ENCODE results near the gene RFLNA.

The RFLNA gene

DNA sequence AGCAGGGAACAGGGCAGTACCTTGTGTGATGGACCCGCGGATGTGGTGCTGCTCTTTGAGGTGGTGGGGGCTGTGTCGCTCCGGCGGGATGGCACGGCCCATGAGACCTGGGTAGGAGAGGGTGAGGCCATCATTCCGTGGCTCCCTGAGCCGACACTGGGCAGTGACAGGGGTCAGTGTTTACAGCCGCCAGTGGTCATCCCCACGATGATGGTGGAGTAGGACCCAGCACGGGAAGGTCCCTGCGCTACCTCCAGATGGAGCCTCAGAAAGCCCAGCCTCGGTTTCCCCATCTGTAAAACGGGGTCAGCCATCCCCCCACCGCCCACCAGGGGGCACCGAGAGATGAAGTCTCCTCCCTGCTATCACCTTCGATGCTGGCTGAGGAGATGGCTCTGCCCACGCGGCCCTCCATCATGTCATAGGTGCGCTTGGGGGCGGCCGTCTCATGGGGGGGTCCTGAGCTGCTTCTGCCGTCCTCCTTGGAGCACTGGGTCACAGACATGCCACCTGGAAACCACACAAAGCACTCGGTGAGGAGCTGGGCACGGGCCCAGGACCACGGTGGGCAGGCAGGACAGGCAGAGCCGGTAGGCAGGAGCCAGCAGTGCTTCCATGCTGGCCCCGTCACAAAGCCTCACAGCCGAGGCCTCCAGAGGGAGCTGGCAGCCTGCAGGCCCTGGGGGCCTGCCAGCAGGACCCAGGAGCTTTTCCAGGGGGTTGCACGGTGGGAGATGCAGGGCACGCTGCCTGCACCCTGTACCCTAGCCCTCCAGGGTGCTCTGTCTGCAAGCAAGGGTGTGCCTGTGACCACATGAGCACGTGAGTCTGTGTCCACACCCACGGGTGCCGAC, 53.1 kb downstream of the RFLNA start:
- Histone ChIP-seq H3K27ac (no peak overlapping the region), H3K4me3 (no peak overlapping the region)

DNA sequence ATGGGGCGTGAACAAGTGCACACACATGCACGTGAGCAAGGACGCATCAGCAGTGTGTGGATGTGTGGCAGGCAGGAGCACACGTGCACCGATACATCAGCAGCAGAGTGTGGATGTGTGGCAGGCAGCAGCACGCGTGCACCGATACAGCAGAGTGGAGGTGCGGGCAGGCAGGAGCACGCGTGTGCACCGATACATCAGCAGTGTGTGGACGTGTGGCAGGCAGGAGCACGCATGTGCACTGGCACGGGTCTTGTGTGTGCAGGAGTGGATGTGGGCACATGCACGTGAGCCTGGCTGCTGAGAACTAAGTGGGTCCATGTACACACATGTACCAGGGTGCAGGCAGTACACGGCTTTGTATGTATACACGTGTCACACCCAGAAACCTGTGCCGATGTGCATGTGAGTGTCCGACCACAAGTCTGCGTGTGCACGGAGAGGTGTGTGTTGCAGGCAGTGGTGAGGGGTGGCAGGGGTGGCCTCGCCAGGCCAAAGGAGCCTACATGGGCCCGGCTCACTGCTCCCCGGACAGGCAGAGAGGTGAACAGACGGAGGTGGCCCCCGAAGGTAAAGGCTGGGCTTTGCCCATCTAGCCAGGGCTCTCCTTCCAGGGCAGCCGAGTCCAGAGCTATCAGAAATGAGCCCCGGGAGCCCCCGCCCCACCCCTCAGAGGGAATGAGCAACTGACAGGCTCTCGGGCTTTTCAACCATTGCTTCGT, 53.9 kb downstream of the RFLNA start:
- no peak overlapping the region for H3K4me3 ChIP-seq
- no peak overlapping the region for H3K27ac ChIP-seq

DNA sequence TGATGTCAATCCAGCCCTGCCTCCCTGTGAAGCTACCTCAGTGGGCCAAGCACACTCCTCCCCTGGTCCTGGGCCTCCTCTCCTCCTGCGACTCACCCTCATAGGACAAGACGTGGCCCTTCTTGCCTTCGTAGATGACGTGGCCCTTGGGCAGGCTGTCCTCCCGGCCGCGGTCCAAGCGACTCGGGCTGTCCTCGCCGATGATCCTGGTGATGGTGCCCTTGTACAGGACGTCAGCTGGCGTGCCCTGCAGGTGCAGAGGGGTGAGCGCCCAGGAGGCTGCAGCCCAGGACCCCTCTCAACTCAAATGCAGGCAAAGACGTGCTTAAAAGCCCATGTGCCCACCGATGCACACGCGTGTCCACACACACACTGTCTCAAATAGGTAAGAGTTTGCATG, 55.6 kb downstream of the RFLNA start:
- H3K27ac ChIP-seq = no peak overlapping the region
- no peak overlapping the region for H3K4me3 ChIP-seq

DNA sequence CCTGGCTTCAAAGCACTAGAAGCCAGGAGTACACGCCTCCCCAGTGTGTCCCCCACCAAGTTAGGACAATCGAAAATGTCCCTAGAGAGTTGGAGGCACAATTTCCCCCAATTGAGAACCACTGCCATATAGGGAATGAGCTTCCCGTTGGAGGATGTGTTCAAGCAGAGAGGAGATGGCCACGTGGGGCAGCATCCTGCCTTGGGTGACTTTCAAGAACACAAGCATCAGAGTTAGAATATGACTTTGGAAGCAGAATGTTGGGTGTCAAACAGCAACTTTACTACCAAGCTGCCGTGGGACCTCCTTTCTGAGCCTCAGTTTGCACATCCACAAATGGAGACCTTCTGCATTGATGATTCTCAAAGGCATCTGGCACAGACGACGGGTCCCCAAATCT, 56.5 kb downstream of the RFLNA start:
- no peak overlapping the region for H3K4me3 ChIP-seq
- no peak overlapping the region for H3K27ac ChIP-seq

DNA sequence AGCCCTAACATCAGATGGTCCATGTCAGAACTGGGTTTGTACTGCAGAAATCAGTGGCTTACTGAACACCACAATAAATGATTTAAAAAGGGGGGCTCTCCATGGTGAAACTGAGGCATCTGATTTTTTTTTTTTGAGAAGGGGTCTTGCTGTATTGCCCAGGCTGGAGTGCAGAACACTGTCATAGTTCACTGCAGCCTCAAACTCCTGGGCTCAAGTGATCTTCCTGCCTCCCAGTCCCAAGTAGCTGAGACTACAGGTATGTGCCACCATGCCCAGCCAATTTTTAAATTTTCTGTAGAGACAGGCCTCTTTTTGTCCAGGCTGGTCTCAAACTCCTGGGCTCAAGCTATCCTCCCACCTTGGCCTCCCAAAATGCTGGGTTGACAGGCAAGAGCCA, 57.4 kb downstream of the RFLNA start:
- Histone ChIP-seq H3K4me3 (no peak overlapping the region), H3K27ac (no peak overlapping the region)

DNA sequence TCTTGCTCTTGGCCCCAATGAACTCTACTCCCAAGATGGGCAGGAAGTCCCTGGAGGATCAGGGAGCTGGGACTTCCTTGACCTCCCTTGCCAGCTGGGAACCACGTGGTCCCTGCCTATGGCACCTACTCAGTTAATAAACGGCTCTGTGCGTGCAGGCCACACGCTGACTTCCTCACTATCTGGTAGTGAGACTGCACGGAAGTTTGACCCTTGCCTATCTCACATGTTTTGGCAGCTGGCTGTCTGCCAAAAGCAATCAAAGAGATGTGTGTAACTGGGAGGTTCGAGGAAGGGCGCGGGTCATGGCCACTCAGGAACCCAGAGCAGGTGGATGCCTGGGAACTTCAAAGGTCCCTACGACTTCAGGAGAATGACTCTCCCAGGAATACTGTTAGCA, 57.9 kb downstream of the RFLNA start:
- H3K27ac ChIP-seq = peak overlapping the region in 2 of 21 experiments; percentile 3 to 47
- no peak overlapping the region for H3K4me3 ChIP-seq

DNA sequence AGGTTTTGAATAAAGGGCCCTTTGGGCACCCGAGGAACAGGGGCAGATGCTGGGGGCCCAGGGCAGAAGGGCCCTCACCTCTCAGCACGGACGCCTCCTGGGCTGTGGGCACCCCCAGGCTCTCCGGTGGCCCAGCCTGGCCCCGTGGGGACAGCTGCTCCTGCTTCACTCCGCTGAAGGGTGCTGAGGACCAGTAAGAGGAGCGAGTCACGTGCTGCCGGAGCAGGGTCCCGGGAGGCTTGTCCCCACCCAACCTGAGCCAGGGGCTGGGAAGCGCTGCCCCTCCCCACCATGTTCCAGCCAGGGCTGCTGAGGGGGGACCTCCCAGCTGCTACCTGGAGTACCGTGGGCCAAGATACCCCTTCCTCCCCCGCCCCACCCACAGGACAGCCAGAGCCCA, 59.5 kb downstream of the RFLNA start:
- Histone ChIP-seq H3K4me3 (no peak overlapping the region), H3K27ac (peak overlapping the region in 2 of 21 experiments; percentile 8 to 26)

DNA sequence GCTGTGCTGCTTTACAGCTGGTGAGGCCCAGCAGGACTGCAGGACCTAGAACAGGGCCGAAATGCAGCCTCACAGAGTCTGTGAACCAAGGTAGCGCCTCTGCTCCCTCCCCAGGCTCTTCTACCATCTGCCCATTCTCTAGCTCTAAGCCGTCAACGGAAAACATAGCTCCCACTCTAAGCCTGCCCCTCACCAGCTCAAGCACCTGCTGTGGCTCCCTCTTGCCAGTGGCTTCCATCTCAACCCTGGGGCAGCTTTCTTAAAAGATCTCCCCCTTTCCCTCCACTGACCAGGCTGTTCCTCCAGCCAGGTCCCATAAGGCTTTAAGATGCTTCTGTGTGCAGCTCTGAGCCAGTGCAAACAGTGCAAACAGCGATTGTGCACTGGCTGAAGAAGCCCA, 61.3 kb downstream of the RFLNA start:
- Histone ChIP-seq H3K4me3 (no peak overlapping the region), H3K27ac (peak overlapping the region in 1 of 21 experiments; percentile 28)

DNA sequence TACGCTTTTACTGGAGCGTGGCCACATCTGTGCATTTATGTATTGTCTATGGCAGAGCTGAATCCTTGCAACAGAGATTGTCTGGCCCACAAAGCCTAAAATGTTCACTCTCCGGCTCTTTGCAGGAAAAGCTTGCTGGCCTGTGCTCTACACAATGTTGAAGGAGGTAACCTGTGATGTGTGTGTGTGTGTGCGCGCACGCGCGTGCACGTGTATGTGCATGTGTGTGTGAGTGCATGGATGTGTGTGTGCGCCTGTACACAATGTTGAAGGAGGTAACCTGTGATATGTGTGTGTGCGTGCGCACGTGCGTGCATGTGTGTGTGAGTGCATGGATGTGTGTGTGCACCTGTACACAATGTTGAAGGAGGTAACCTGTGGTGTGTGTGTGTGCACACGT, 62.7 kb downstream of the RFLNA start:
- Histone ChIP-seq H3K4me3 (no peak overlapping the region), H3K27ac (no peak overlapping the region)

DNA sequence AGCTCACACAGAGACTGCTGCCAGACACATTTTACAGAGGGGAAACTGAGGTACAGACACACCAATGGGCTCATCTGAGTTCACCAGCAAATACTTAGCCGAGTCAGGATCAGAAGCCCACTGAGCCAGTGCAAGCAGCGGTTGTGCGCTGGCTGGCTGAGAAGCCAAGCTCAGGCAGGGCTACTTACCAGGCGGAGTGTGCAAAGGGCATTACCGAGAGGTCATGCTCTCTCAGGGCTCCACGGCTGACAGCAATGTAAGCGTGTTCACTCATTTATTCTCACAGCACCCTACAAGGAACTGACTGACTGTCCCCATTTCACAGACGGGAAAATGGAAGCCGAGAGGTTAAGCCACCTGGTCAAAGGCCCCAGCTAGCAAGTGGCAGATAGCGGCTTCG, 63.7 kb downstream of the RFLNA start:
- Histone ChIP-seq H3K27ac (no peak overlapping the region), H3K4me3 (no peak overlapping the region)

DNA sequence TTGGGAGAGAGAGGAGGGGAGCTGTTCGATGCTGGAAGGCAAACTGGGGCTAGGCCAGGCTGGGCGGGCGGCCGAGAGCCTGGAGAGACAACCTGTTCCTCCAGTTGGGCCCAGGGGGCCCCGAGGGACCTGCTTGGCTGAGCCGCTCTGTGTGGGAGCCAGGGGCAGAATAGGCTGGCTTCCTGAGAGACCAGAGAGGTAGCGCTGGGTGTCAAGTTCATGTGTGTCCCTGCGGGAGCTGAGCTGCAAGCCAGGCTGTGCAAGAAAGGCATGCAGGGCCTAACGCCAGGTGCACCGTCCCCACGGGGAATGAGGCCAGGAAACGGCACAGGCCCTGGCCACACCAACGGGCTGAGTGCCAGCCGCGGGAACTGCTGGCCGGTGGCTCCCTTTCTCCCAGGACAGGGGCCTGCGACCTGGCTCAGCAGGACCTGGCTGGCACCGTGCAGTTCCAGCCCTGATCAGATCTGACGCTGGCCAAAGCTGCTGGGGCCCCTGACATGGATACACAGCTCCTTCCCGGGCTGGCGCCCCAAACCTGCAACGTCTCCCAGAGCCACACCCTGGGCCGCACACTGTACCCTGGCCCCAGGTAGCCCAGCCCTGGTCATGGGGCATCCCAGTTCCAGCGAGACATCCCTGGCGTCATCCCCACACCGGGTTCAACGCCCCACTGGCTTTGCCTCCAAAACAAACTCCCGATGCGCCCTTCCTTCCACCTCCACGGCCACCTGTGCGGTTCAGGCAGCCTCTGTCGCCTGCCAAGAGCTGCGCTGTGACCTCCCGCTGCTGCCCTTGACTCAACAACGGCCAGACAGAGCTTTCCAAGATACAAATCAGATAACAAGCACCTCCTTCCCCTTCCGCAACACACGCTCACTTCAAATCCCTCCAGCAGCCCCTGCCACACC, 65.0 kb downstream of the RFLNA start:
- Histone ChIP-seq H3K27ac (peak overlapping the region in 5 of 21 experiments; percentile 1 to 61 (median 30)), H3K4me3 (no peak overlapping the region)

DNA sequence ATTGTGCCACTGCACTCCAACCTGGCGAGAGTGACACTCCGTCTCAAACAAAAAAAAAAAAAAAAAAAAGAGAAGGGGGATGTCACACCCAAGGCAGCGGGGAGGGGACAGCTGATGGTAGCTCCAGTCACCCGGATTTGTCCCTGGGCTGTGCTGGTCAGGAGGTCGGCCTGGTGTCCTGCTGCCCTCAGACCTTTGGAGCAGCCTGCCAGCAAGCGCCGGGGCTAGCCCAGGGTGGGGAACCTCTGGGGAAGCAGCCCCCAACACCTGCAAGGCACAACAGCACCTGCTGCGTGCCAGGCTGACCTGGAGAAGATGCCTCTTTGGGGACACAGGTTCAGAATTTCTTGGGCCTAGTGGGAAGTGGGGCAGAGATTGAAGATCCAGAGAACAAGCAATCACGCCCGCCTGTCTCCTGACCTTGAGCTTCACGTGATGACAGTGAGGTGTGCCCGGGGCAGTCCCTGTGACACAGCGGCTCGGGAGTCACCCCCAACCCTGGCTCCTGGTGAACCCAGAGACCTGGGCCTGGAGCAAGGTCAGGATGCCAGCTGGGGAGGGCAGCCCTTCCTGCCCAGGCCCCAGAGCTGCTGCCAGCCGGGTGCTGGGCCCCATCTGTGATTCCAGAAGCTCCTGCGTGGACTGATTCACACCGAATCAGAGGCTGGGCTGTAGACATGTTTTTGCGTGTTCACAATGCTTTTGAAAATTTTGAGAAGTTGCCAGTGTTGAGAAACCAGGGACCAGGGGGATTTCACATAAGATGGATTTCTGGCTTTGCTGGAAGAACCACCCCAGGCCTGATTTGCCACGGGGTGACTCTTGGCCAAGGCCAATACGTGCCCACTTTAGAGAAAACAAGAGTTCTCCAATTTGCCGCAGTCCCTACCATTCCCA, 66.4 kb downstream of the RFLNA start:
- H3K4me3 ChIP-seq = no peak overlapping the region
- H3K27ac ChIP-seq = peak overlapping the region in 6 of 21 experiments; percentile 6 to 45 (median 20)

DNA sequence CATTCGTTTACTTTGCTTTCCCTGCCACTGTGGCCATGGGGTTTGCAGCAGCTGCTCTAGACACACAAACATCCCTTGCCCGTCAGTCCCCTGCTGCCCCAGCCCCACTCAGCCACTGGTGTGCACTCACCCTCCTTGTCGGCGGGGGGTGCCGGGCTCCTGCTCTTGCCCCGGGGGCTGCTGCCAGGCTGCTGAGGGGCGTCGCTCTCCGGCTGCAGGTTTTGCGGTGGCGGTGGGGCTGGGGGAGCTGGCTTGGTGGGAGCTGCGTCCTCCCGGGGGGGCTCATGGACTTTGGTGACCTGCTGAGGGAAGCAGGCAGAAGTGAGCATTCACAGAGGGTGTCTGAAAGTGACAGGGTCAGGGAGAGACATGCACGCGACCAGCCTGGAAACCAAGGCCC, 67.1 kb downstream of the RFLNA start:
- Histone ChIP-seq H3K4me3 (no peak overlapping the region), H3K27ac (peak overlapping the region in 1 of 21 experiments; percentile 45)

DNA sequence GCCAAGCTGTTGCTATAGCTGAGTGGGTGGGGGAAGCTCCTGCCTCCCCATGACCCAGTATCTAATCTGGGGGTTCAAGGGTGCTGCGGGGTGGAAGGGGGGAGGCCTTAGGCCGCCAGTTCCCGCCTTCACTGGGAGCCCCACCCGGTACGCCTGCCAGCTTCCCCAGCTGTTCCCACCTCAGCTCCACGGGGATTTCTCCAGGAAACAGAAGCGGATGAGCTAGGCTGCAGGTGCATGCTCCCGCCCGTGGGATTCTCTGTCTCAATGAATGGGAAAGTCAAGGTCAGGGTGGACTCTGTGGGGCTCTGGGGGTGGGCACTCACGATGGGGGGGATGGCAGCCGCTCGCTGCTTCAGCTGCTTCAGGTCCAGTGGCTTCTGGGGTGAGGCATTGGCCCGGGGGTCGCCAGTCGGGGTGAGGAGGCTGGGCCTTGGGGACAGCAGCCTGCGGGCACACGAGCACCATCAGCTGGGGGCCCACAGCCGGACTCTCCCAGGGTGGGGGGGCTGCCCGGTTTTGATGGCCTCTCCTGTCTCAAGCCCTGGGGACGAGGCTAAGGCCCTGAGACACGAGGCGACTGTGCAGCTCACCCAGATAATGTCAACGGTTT, 68.6 kb downstream of the RFLNA start:
- no peak overlapping the region for H3K4me3 ChIP-seq
- H3K27ac ChIP-seq = peak overlapping the region in 3 of 21 experiments; percentile 1 to 30 (median 28)

DNA sequence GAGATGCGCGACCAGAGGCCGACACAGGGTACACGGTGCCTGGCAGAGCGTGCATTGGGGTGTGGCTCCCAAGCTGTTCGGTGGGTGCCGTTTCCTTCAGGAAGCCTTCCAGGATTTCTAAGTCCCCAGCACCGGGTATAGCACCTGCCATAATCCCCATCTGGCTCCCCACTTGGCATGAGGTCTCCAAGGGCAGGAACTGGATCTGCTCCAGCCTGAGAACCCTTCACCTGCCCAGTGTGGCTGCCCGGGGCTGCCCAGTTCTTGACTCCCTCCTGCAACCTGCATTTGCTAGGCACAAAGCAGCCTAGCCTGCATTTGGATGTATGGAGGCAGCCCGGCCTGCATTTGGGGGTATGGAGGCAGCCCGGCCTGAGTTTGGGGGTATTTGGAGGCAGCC, 69.7 kb downstream of the RFLNA start:
- no peak overlapping the region for H3K4me3 ChIP-seq
- H3K27ac ChIP-seq = no peak overlapping the region

All from skin epidermis (tissue), 12 donors.